GM19324 (cell line): ENCODE measurements around the gene BBS9.
A peak's percentile ranks its signal among the peaks of the same experiment; 100 is the strongest.

Experiments used
- ATAC-seq: cut with Tn5 transposase; IDR thresholded peaks from one replicate; pipeline ENCODE4 v1.9.1; 2021; ENCODE audit warnings: mild to moderate bottlenecking, moderate library complexity; ENCODE audit not compliant: unreplicated experiment, low FRiP score

Gene BBS9

DNA sequence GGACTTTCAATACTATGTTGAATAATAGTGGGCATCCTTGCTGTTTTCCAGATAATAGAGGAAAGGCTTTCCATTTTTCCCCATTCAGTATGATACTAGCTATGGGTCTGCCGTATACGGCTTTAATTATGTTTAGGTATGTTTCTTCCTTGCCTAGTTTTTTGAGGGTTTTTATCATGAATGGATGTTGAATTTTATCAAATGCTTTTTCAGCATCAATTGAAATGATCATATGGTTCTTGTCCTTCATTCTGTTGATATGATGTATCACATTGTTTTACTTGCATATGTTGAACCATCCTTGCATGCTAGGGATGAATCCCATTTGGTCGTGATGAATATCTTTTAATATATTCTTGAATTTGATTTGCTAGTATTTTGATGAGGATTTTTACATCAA is 11.0 kb upstream of the BBS9 start:
- no peak for ATAC-seq

GRCh38 chr7:33127085-33127484 is 2.3 kb upstream of the BBS9 start:
- no peak for ATAC-seq

DNA sequence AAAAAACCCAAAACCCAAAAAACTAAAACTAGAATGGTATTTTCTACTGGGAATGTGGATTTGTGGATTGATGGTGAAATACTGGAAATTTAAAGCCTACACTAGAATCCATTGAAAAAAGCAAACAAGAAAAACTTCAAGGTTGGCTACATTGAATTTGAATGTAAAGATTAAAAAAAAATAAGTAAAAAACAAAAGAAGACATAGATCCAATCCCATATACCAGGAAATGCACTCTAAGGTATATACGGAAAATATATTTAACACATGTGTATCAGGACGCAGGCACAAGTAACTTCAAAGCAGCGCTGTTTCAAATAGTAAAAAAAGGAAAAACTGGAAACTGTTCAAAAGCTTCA is 754 bp upstream of the BBS9 start:
- no peak for ATAC-seq

DNA sequence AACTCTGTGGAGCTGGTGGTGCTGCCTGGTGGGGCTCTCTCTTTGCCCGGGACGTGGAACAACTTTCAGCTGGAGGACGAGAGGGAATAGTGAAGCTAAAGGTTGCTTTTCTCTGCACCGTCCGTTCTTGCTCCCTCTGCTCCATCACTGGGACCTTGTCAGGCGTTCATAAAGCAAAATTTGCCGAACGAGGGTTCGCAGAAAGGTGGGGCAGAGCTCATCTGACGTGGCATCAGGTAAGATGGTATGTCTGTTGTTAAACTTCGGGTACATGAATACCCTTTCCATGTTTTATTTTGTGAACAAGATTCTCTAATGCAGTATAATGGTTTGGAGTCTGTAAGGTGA is 416 bp downstream of the BBS9 start:
- peak; percentile 3 for ATAC-seq

DNA sequence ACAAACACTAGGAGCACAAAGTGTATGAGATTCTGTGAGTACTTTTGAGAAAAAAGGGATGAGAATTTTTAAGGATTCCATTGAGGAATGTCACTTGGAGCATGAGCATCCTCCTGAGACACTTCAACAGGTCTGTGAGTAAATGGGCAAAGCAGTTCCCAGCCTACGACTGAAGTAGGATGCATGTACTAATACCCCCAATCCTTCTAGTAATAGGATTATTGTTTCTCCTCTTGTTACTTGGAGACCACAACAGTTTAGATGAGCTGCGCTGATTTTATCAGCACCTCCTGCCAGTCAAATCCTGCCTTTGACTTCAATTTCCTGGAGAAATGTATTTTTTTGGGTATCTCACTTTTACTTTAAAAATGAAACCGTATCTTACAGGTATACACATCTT is 820 bp downstream of the BBS9 start:
- no peak for ATAC-seq

- ATAC-seq: no peak
These were observed 7.7 kb downstream of the BBS9 start for GRCh38 chr7:33137103-33137502.

DNA sequence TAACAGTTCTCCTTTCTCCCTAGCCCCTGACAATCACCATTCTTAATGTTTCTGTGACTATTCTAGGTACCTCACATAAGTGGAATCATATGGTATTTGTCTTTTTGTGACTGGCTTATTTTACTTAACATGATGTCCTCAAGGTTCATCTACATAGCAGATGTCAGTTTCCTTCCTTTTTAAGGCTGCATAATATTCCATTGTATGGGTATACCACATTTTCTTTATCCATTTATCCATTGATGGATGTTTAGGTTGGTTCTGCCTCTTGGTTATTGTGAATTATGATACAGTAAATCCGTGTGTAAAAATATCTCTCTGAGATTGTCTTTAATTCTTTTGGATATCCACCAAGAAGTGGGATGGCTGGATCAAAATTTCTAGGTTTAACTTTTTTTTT is 13.2 kb downstream of the BBS9 start:
- ATAC-seq: no peak

- ATAC-seq: no peak
These were observed 14.8 kb downstream of the BBS9 start for GRCh38 chr7:33143996-33144718.

DNA sequence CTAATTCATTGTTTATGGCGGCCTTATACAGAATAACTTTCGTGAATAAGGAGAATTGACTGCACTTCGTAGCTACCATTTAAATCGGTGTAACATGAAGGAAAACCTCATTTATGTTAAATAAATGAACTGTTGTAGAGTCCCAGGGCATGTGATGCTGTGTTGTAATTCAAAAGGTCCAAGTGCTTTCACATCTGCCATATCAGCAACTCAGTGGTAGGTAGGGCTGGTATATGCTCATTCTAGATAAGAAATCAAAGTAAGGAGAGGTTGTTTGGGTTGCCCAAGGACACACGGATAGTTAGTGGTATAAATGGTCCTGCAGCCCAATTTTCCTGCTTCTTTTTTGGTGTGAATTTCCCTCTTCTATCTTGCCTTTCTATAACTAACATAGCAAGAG is 15.8 kb downstream of the BBS9 start:
- no peak for ATAC-seq

DNA sequence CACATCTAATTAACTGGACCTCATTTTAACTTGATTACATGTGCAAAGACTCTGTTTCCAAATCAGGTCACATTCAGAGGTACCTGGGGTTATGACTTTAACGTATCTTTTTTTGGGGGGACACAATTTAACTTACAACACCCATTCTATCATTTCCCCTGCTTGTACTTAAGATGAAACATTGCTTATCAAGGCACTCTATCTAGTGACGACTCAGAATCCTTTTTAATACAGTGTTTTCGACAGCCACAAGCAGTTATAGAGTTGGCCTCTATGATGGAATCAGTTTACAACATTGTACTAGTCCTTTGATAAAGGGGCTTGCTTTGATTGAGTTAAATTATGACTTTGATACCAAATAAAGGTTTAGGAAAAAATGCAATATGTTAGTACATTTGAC is 22.7 kb downstream of the BBS9 start:
- ATAC-seq: no peak

DNA sequence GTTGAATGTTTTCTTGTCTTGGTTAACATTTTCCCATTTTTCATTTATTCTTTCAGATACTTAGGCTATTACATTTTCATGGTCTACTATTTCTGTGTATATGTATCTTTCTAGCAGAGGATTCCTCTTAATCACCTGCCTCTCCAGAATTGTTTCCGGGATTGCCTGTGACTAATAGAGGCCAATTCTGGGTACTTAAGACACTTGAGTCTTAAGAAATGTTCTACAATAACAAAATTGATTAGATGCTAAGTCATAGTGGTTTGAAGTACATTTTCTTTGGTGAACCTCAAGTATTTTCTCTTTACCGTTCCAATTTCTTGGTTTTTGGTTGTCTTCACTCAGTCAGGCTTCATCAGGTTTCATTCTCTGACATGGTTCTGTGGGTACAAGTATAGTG is 26.4 kb downstream of the BBS9 start:
- ATAC-seq: no peak

- no peak for ATAC-seq
These were observed 27.1 kb downstream of the BBS9 start for GRCh38 chr7:33156441-33156840.

GRCh38 chr7:33157311-33157710 is 27.9 kb downstream of the BBS9 start:
- ATAC-seq: no peak

DNA sequence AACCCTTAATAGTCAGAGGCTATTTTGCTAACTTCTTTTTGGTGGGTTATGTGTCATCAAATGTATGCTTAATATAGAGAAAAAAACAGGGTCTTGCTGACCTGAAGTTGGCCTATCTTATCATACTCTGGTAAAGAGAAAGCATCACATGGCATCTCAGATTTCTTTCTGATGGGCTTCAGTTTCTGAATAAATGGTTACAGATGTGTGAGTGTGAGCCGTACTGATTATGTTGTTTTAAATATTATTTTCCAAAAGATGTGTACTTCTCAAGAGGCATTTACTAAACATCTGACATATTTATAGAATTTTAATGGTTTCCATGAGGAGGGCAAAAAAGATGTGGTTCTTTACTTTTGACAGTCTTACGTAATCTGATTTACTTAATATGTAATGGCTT is 28.4 kb downstream of the BBS9 start:
- ATAC-seq: no peak

GRCh38 chr7:33177876-33178275 is 48.5 kb downstream of the BBS9 start:
- no peak for ATAC-seq

GRCh38 chr7:33179519-33179918 is 50.2 kb downstream of the BBS9 start:
- ATAC-seq: no peak

DNA sequence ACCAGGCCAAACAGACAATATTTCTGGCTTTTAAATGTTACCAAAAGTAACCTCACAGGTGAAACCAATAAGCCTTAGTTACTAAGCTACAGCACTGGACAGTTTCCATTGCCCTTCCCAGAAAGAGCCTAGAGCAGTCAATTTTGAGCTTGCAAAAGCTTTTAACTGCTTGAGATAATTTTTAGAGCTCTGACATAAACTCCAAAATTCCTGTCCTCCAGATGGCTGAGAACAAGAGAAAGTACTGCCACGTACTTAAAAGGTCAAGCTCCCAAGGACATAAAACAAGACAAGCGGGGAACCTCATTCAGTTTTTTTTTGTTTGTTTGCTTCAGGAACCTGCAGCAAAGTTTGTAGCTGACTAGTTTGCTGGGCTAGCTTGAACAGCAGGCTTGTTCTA is 54.1 kb downstream of the BBS9 start:
- ATAC-seq: no peak

GRCh38 chr7:33184828-33185227 is 55.5 kb downstream of the BBS9 start:
- ATAC-seq: no peak

GRCh38 chr7:33185786-33186185 is 56.4 kb downstream of the BBS9 start:
- no peak for ATAC-seq

- no peak for ATAC-seq
These were observed 56.8 kb downstream of the BBS9 start for GRCh38 chr7:33186192-33186591.

DNA sequence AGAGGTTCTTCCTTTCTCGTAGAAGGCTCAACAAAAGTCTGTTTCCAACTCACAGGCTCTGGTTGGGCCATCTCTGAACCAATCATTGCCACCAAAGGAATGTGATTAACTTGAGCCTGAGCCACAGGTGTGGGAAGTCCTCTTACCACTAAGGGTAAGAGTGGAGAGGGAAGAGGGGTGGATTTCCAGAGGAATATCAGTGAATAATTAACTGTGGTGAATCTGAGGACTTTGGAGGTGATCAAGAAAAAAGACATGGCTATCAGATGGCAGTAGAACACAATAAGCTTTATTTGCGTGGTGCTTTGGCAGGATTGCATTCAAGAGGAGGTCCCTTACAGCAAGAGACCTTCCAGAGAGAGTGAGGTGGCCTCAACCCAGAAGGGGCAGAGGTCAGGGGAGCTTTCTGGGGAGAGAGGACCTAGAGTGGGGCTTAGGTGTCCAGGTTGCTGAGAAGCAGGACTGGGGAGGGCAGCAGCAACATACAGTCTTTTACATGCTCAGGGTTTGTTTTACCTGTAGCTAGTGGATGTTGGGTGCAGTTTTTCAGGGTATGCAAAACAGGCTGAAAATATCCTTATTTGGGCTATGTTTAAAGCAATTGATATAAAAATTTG is 61.4 kb downstream of the BBS9 start:
- peak; percentile 37 for ATAC-seq

DNA sequence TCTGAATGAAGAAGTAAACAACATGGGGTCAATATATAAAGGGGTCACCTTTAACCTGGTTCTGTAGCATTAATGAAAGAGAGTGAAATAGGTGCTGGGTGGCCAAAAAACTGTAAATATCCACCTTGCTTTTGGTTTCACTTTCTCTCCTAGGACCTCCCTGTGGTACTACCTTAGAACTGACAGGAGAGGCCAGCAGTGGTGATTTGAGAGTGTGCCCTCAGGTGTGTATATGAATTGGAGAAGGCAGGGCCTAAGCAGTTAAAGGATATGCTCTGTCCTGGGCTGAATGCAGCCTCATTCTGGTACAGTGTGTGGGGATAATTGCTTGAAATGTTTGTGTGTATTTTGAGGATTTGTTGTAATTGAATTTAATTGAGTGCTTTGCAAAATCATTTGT is 62.0 kb downstream of the BBS9 start:
- ATAC-seq: peak; percentile 84
